Measurements from ENCODE around the gene GPR180.

DNA sequence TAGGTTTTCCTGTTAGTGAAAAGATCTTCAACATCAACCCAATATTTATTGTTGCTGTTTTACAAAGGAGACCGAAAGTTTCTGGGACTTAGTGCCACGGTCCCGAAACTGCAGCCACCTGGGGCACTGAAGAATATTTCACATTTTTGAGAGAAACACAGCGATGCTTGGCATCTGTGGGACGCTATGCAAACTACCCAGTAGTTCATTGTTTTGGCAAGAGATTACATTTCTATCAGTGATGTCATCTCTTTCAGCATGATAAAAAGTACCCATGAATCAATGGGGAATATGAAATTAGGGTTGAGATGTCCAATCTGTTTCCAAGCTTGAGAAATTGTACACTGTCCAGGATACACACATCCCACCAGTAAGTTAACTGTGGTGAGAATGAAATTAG lies 49.6 kb upstream of the GPR180 start:
- TF ChIP-seq, protein P1, sequence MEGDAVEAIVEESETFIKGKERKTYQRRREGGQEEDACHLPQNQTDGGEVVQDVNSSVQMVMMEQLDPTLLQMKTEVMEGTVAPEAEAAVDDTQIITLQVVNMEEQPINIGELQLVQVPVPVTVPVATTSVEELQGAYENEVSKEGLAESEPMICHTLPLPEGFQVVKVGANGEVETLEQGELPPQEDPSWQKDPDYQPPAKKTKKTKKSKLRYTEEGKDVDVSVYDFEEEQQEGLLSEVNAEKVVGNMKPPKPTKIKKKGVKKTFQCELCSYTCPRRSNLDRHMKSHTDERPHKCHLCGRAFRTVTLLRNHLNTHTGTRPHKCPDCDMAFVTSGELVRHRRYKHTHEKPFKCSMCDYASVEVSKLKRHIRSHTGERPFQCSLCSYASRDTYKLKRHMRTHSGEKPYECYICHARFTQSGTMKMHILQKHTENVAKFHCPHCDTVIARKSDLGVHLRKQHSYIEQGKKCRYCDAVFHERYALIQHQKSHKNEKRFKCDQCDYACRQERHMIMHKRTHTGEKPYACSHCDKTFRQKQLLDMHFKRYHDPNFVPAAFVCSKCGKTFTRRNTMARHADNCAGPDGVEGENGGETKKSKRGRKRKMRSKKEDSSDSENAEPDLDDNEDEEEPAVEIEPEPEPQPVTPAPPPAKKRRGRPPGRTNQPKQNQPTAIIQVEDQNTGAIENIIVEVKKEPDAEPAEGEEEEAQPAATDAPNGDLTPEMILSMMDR (IDR thresholded peaks at IDR 0.05; ENCODE audit: insufficient read depth, low read length) = no peak
- TF ChIP-seq POLR2AphosphoS5 (IDR thresholded peaks at IDR 0.05; ENCODE audit: low read depth) = no peak

Measured in HL-60 (cell line).